Endometrial microvascular endothelial cells (primary cell): ENCODE measurements around the gene C14orf132. TPM values are rescaled to one million over a fixed set of nuclear protein-coding genes. Genes with fewer than 3 reads are reported as not detected.
"Not testable (repeated sequence)": the region's sequence is repeated elsewhere in the genome, so short reads cannot be mapped to it uniquely, and the experiment has no call there.

Experiments used
- in situ Hi-C: cut with HindIII; loops from 2 replicates; pipeline ENCODE4 v1.10.0; 2017; ENCODE audit warnings: low sequenced_read_pairs, low pct_unique_long_range_greater_than_20kb; ENCODE audit errors: inconsistent ontology term
- total RNA-seq: library from RNA; depleted of rRNA; stranded (reverse); fragments of >200 nt; gene quantifications from one replicate; pipeline ENCODE4 v1.2.3, GENCODE V29; 2015; ENCODE audit errors: inconsistent ontology term

C14orf132 gene
- total RNA-seq, 1 donor from 2014 or later, result 1.9 TPM

GRCh38 chr14:96056509-96057422 is 17.6 kb downstream of the C14orf132 start:
- in situ Hi-C loops, result no loop called here

DNA sequence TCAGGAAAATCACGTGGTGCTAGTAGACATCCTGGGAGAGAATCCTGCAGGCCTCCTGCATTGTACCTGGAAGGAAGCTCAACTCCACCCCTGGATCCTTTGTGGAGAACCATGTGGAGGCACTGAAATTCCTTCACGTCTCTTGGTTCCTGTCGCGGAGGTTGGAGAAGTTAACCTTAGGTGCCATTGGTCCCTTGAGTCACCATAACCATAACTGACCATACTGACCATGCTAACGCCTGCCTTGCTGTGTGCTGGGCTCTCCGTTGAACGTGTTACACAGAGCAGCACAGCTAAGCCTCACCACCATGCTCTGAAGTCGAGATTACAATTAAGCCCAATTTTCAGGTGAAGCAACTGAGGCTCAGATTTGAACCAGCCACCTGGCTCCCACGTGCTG is 18.6 kb downstream of the C14orf132 start:
- in situ Hi-C loops, result no loop called here

- in situ Hi-C loops, result no loop called here
Observed at GRCh38 chr14:96058576-96059200, 19.5 kb downstream of the C14orf132 start.

DNA sequence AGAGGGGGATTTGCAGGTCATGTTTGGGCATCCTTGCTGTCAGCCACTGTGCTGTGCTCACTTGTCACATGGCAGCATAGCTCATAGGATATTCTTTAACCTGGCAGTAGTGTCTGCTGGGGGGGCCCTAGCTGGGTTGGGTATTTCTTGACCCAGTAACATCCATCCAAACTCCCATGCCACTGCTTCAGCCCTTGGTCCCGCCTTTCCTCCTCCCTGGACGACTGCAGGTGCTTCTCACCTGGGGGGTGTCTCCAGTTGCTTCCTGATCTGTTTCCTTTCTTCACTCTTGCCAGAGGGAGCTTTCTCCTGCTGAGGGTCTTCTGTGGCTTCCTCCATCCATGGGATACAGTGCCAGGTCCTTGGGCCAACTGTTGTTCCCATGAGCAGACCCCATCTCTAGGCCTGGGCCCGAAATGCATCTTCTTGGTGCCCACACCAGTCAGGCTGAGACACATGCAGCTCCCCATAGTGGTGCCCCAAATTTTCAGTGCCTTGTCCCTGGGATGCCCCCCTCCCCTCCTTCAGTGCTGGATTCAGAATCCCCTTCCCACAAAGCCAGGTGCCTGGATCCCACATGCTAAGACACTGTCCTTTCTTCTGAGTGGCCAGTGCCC is 20.5 kb downstream of the C14orf132 start:
- in situ Hi-C loops, result no loop called here

DNA sequence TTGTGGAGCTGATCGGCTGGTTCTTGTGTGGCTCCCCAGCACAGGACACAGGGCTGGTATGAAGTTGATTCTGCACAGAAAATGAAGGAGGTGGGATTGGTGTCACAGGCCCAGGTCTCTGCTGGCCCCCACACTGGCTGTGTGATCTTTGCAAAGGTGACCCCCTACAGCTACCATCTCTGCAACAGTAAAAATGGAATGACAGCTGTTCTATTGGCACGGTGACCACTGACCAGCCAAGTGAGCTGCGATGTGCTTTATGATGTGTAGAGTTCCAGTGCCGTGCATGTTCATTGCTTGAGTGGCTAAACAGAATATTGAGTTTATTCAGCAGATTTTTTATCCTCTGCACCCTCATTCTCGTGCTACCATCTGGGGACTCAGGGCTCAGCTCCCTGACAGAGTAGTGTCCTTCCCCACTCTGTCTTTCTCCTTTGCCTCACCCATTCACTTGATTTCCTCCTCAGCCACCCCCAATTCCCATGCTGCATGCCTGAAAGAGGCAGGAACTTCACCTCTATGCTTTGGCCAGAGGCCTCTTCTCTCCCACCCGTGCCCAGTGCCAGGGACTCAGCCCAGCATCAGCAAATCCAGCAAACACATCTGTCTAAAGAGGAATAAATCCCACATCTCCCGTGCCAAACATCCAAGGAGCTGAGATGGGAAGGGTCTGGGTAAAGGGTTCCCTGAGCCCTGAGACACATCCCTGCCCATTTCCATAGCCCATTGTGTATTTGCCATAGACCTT is 21.2 kb downstream of the C14orf132 start:
- in situ Hi-C loops, result no loop called here

DNA sequence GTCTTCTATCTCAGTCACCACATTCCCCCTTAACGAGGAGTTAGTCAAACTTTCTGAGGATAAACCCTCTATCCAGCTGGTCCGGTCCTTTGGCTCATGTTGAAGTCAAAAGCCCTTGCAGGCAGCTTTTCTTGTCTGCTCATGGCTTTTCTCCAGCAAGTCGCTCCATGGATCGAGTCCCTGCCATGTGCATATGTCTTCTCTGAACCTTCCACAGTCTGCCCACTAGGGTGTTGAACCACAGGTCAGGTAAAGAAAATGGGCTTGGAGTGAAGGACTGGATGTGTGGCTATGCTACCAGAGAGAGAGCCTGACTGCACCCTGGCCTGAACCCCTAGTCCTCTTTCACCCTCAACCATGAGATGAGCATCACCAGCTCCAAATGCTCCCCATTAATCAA is 22.8 kb downstream of the C14orf132 start:
- in situ Hi-C loops, result no loop called here

DNA sequence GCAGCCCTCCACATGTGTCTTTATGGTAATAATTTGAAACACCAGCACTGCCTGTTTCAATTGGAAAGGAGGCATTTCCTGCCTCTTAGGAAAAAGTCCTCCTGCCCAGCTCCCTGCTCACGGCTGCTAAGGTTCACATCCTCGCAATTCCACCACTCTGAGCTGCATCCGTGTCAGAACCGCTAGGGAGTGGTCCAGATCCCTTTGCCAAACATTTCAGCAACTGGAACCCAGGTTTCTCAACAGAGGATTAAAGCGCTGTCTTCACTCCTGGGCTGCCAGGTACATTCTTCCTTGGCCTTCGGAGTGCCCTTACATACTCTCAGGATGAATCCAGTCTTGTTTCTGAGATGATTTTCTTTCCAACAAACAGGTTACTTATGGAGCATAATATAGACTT is 23.3 kb downstream of the C14orf132 start:
- in situ Hi-C loops, result no loop called here

- in situ Hi-C loops, result no loop called here
Observed at GRCh38 chr14:96064866-96065265, 25.7 kb downstream of the C14orf132 start.

GRCh38 chr14:96065661-96066459 is 26.7 kb downstream of the C14orf132 start:
- in situ Hi-C loops, result no loop called here

GRCh38 chr14:96066976-96067375 is 27.8 kb downstream of the C14orf132 start:
- in situ Hi-C loops, result no loop called here

GRCh38 chr14:96067985-96068930 is 29.1 kb downstream of the C14orf132 start:
- in situ Hi-C loops, result no loop called here

DNA sequence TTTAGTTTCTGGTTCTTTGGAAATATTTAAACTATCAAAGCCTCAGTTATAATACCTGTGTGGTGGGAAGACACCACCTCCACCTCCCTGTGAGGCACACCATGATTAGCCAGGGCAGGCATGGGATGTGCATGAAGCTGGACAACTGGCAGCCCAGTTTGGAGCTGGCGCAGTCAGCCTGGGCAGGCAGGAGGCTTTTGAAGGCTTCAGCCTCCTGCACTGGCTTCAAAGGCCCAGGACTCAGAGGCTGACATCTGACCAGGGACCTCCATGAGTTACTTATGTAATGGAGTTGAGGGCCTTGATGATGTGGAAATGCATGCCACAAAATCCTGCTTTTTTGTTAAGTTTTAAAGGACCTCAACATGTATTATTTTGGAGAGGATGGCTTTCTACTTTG is 30.3 kb downstream of the C14orf132 start:
- in situ Hi-C loops, result no loop called here

GRCh38 chr14:96071561-96071960 is 32.4 kb downstream of the C14orf132 start:
- in situ Hi-C loops, result no loop called here

DNA sequence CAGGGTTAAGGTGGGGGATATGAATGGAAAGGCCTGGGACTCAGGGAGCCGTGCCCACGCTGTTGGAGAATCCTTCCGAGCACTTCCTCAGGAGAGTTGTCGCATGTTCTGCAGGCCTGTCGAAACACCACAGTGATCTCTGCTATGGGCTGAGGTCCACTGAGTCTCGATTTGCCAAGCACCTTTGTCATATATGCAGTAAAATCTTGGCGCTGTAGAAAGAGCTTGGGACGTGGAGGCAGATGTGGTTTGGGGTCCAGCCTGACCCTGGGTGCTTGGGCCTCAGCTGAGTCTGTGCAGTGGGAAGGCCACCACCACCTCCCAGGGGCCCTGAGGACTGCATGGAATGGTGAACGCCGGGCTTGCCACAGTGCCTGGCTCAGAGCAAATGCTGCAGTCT is 32.9 kb downstream of the C14orf132 start:
- in situ Hi-C loops, result no loop called here

- in situ Hi-C loops, result no loop called here
Observed at GRCh38 chr14:96072746-96073145, 33.6 kb downstream of the C14orf132 start.

DNA sequence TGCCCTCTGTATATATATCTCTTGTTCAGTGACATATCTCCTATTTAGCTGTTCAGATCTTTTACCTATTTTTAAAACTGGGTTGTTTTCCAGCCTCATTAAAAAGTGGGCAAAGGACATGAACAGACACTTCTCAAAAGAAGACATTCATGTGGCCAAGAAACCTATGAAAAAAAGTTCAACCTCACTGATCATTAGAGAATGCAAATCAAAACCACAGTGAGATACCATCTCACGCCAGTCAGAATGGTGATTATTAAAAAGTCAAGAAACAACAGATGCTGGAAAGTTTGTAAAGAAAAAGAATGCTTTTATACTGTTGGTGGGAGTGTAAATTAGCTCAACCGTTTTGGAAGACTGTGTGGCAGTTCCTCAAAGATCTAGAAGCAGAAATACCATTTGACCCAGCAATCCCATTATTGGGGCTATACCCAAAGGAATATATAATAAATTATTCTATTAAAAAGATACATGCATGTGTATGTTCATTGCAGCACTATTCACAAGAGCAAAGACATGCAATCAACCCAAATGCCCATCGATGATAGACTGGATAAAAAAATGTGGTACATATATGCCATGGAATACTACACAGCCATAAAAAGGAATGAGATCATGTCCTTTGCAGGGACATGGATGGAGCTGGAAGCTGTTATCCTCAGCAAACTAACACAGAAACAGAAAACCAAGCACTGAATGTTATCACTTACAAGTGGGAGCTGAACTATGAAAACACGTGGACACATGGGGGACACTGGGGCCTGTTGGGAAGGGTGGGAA is 34.3 kb downstream of the C14orf132 start:
- in situ Hi-C loops, result not testable (repeated sequence)
